Suprapubic skin (tissue), 4 donors: ENCODE measurements around the gene KRT85.

Experiments used
- POLR2A ChIP-seq, 2 donors: fragments of 450-650 bp; IDR thresholded peaks; one replicate each; pipeline ENCODE4 v1.6.1; 2017; ENCODE audit warnings: antibody characterized with exemption in 2 of 2, mild to moderate bottlenecking in 2 of 2, moderate library complexity in 2 of 2
- POLR2AphosphoS5 ChIP-seq, 3 donors: sonication (generic); formaldehyde crosslinking; IDR thresholded peaks; one replicate each; pipeline ENCODE4 v1.6.1; 2017; ENCODE audit warnings: antibody characterized with exemption in 3 of 3
- TF ChIP-seq, protein P1 (sequence below), 2 donors: fragments of 200-600 bp in 1 of 2; fragments of 450-650 bp in 1 of 2; sonication (generic) in 1 of 2; IDR thresholded peaks; one replicate each; pipeline ENCODE4 v1.5.1; 2016 to 2019; ENCODE audit warnings: antibody characterized with exemption in 2 of 2, mild to moderate bottlenecking in 1 of 2, moderate library complexity in 1 of 2

DNA sequence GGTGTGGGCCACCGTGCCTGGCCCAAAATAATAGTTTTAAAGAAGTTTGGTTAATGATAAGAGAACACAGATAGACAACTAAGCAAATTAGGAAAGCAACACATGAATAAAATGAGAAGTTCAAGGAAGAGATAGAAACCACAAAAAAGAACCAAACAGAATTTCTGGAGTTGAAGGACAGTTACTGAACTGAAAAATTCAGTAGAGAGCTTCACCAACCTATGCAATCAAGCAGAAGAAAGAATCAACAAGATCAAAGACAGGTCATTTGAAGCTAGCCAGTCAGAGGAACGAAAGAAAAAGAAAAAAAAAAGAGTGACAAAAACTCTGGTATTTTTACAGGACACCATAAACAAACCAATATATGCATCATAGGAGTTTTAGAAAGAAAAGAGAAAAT lies 30.6 kb downstream of the KRT85 start:
- TF ChIP-seq, protein P1, sequence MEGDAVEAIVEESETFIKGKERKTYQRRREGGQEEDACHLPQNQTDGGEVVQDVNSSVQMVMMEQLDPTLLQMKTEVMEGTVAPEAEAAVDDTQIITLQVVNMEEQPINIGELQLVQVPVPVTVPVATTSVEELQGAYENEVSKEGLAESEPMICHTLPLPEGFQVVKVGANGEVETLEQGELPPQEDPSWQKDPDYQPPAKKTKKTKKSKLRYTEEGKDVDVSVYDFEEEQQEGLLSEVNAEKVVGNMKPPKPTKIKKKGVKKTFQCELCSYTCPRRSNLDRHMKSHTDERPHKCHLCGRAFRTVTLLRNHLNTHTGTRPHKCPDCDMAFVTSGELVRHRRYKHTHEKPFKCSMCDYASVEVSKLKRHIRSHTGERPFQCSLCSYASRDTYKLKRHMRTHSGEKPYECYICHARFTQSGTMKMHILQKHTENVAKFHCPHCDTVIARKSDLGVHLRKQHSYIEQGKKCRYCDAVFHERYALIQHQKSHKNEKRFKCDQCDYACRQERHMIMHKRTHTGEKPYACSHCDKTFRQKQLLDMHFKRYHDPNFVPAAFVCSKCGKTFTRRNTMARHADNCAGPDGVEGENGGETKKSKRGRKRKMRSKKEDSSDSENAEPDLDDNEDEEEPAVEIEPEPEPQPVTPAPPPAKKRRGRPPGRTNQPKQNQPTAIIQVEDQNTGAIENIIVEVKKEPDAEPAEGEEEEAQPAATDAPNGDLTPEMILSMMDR (IDR thresholded peaks at IDR 0.05), result no peak
- TF ChIP-seq POLR2A (IDR thresholded peaks at IDR 0.05), result no peak
- TF ChIP-seq POLR2AphosphoS5 (IDR thresholded peaks at IDR 0.05), result no peak
